Astrocyte (in vitro differentiated cells and primary cell): ENCODE data around the gene TWIST2.

ENCODE experiments used
- EZH2 ChIP-seq: IDR thresholded peaks from 2 replicates; pipeline ENCODE4 v1.6.1; 2012; ENCODE audit warnings: mild to moderate bottlenecking, low read length, inconsistent platforms; ENCODE audit not compliant: insufficient read depth
- TF ChIP-seq, protein P1 (sequence below): IDR thresholded peaks from 2 replicates; pipeline ENCODE4 v1.5.1; 2011; ENCODE audit warnings: low read depth, mild to moderate bottlenecking, inconsistent platforms, low read length, moderate library complexity; ENCODE audit not compliant: insufficient read depth

DNA sequence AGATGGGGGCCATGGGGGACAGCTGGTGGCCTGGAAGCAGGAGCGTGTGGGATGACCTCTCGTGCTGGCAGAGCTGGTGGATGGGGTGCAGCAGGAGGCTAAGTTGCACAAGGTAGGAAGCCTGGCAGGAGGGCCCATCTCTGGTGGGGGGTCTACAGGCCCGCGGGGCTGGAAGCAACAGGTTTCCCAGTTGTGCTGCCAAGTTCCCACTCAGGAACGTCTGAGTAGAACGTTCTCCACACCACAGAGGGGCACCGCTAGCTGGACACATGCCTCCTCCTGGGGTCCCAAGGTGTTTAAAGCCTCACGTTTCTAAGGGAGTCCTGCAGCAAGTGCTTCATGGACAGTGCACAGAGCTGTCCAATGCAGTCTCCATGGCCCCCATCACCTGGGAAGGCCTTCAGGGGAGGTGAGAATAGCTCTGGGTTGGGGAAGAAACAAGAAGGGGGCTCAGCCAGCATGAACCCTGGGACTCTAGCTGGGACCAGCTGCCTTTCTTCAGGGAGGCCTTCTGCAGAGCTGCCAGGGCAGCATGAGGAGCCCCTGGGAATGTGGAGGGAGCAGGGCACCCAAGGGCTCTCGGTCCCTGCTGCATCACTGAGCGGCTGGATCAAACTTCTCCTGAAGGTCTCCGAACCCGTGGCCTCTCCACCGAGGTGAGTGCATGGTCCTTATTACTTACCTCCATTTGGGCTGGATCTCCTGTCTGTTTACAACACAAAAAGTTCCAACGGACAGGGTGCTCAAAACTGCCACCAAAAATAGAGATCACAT, 80.0 kb downstream of the TWIST2 start:
- TF ChIP-seq, protein P1, sequence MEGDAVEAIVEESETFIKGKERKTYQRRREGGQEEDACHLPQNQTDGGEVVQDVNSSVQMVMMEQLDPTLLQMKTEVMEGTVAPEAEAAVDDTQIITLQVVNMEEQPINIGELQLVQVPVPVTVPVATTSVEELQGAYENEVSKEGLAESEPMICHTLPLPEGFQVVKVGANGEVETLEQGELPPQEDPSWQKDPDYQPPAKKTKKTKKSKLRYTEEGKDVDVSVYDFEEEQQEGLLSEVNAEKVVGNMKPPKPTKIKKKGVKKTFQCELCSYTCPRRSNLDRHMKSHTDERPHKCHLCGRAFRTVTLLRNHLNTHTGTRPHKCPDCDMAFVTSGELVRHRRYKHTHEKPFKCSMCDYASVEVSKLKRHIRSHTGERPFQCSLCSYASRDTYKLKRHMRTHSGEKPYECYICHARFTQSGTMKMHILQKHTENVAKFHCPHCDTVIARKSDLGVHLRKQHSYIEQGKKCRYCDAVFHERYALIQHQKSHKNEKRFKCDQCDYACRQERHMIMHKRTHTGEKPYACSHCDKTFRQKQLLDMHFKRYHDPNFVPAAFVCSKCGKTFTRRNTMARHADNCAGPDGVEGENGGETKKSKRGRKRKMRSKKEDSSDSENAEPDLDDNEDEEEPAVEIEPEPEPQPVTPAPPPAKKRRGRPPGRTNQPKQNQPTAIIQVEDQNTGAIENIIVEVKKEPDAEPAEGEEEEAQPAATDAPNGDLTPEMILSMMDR, result no peak
- TF ChIP-seq EZH2, result no peak
